NCI-H2107 treated with DMSO at 0.1 percent for 48 hours (cell line): ENCODE results near the gene CERK.

Experiments
- DNase-seq: peaks from one replicate; lab custom pipeline; 2025; ENCODE audit not compliant: unreplicated experiment; lab: John Stamatoyannopoulos, UW

CERK gene

DNA sequence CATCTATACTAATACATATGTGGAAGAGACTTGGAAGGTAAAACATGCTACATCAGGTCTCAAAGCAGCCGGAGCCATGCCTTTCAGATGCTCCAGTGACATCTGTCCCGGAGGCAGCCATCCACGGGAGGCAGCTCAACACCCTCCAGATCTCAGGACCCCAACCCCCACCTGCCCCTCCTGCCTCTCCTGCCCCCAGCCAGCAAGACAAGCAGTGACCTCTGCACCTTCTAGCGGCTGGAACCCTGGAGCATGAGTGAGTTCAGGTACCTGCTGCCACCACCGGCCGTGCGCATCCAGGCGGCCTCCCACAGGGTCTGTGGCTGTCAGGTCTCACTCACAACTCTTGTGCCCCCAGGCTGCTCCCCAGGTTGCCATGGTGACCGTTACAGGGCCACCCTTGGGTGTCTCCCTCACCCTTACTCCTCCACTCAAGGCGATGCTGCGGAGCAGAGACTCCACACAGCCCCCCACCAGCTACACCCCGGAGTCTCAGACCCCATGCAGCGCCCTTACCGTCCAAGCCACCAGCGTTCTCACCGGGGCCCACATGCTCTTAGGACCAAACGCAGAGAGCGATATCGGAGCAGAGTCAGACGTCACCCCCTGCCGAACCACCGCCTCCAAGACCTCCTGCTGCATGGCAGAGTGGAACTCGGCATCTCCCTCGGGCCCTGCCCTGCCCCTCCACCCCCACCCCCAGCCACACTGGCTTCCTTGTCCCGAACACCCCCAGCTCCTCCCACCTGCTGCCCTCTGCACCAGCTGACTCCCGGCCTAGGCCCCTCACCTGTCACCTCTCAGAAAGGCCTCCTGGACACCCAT is 34.7 kb downstream of the CERK start:
- no peak for DNase-seq

- DNase-seq, result no peak
Measured at GRCh38 chr22:46701262-46701661, 36.8 kb downstream of the CERK start.

GRCh38 chr22:46699091-46699490 is 39.0 kb downstream of the CERK start:
- DNase-seq, result no peak

- no peak for DNase-seq
Measured at GRCh38 chr22:46697811-46698515, 40.1 kb downstream of the CERK start.

GRCh38 chr22:46696614-46697013 is 41.4 kb downstream of the CERK start:
- DNase-seq, result no peak

DNA sequence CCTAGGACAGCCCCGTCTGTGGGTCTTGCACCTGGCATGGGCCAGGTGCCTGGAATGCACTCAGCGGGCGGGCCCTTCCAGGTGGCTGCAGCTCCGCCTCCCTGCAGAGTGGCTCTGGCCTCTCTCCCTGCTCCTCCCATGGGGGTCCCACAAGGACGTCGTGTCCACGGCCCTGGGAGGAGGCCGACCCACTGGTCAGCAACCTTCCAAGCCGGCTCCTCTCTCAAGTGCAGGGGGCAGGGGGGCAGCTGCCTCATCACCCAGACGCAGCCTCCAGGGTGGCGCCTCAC is 41.9 kb downstream of the CERK start:
- DNase-seq, result peak; percentile 63

DNA sequence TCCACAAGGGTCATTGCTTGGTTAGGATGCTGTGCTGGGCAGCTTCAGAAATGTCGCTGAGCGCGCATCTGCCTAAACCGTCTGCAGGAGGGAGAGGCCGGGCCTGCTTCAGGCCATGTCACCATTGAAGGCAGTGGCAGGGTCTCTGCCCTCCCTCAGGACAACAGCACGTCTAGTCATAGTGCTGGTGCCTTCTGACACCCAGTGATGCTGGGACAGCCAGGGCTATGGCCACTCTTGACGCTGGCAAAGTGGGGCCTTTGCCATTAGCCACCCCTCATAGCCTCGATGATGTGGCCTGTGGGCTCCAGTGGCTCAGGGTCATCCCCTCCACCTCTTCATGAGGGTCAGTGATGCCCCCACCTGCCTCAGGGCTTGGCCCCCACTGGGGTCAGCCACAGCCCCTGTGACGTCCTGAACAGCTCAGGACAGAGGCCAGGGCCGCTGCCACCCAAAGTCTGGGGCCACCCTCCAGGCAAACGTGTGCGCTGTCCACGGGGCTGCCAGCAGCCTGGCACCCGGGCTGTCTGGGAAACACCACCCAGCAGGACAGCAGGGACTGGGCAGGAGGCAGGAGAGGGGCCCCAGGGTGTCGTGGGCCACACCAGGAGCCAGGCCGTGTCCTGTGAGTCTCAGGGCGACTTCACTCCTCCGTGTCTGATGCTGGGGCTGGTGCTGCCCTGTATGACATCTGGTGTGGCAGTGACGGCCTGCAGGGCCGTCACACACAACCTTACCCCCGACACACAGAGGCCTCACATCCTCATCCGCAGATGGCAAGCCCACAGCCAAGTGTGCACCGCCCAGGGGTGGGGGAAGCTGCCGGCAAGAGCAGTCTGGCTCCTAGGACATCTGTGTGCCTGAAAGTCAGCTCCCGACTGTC is 42.5 kb downstream of the CERK start:
- DNase-seq, result no peak

DNA sequence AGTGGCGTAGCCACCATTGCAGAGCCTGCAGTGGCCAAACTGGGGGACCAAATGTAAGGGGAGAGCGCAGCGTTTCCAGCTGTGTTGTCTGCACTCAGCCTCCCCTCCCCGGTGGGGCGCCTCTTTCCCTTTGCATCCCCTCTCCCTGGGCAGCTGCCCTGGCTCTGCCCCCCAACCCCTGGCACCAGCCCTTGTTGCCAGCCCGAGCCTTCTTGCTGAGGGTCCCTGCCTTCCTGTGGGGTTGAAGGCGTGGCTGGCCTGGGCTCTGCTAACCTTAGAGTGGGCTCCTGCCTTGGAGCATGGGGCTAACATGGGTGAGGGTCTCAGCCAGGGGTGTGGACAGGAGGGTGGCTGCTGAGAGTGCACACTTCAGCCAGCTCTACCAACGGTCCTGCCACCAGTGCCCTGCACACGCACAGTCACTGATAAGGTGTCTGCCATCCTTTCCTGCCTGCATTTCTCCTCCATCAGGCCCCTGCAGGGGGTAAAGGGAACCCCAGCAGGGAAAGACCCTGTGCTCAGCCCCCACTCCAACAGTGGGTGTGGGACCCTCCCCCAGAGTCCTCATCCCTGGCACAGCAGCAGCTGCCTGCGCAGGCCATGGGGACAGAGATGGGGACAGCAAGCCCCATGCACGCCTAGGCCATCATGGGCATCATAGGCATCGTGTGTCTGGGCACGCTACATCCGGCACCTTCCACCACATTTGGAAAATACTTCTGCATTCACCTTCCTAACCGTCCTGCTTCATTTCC is 43.5 kb downstream of the CERK start:
- no peak for DNase-seq

GRCh38 chr22:46693634-46694415 is 44.2 kb downstream of the CERK start:
- peak; percentile 25 for DNase-seq

DNA sequence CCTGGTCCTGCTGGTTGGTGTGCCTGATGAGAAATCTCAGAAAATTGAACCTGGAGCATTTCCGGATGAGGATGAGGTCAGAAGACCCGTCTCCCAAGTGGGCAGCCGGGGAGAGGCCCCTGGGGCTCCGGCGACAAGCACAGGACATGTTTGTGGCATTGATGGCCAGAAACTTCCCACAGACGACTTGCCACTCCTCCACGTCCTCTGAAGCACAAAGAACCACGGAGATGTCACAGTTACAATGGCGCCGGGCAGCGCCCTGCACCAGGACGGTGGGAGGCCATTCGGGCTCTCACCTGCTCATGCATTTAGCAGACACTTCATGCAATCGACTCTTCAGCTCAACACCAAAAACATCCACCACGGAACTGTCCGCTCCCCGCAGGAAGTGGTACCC is 46.5 kb downstream of the CERK start:
- DNase-seq, result no peak

- no peak for DNase-seq
Measured at GRCh38 chr22:46690146-46690545, 47.9 kb downstream of the CERK start.

- peak; percentile 65 for DNase-seq
Measured at GRCh38 chr22:46688949-46689348, 49.1 kb downstream of the CERK start.

GRCh38 chr22:46687460-46687859 is 50.6 kb downstream of the CERK start:
- DNase-seq, result no peak

DNA sequence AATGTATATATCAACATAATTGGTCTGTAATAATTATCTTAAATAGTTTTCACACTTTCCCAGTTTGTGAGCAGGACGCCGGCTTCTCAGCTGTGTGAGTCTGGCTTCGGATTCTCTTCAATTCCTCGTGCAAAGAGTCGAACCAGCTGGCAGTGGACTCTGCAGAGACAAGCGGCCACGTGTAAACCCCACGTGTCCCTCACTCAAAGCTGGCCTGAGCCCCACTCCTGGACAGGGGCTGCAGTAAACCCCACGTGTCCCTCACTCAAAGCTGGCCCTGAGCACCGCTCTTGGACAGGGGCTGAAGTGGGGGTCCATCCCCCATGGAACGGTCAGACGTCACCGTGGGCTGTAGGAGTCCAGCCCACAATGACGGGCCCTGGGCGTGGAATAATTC is 51.0 kb downstream of the CERK start:
- no peak for DNase-seq

DNA sequence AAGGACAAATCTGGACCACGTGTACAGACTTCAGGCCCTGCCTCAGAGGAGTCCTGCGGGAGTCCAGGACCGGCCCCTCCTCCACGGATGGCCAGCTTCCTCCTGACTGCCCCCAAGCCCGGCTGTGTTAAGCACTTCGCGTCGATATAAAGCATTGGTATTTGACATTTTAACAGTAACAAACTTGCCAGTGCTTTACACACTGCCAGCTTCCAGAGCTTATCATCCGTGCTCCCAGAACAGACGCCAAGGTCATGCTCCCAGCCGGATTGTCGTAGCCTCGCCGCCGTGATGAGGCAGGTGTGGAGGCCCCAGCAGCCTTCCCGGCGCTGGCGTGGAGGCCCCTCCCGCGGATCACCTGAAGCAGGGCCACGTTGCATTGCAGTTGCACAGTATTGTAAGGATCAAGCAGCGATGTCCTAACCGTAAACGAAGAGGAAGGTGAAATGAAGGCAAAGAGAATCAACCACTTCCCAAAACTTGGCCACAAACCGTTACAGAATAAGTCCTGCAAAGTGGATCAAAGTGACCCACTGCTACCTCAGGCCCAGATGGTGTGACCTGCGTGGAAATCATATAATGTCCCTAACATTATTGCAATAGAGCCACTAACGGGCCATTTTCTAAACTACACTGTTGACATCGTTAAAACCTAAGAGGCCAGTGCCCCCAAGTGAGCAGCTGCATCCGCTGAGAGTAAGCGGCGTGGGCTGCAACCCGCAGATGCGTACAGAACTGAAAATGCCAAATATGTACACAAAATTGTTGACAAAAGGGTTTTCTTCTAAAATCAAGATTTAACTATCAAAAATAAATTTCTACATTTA is 51.6 kb downstream of the CERK start:
- DNase-seq, result no peak

GRCh38 chr22:46684706-46685105 is 53.3 kb downstream of the CERK start:
- peak; percentile 36 for DNase-seq

- no peak for DNase-seq
Measured at GRCh38 chr22:46682011-46682731, 55.9 kb downstream of the CERK start.

- no peak for DNase-seq
Measured at GRCh38 chr22:46681010-46681409, 57.0 kb downstream of the CERK start.
